ENCODE measurements around the gene CASR.

DNA sequence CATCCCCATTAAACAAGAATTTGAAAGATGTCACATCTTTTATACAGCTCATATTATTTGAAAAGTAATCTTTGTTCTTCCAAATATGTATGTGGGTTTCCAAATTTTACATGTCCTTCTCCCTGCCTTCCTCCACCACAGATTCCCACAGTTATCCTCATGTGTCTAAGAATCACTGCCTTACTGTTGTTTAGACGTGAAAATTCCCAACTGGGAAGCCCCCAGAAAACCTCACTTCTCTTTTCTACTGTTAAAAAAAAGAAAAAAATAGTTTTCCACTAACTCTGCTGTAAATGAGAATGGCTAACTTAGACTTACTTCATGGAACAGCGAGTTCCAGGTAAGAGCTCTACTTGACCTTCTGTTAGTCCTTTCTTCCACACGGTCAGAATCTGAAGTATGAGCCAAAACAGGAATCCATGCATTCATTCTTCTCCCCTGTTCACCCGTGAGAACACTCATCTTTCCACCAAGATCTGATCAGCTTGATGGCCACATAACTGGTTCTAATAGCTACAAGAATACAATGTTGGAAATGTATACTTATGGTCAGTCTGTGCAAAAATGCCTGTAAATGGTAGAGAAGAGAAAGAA lies 123.7 kb downstream of the CASR start:
- TF ChIP-seq, protein P1, sequence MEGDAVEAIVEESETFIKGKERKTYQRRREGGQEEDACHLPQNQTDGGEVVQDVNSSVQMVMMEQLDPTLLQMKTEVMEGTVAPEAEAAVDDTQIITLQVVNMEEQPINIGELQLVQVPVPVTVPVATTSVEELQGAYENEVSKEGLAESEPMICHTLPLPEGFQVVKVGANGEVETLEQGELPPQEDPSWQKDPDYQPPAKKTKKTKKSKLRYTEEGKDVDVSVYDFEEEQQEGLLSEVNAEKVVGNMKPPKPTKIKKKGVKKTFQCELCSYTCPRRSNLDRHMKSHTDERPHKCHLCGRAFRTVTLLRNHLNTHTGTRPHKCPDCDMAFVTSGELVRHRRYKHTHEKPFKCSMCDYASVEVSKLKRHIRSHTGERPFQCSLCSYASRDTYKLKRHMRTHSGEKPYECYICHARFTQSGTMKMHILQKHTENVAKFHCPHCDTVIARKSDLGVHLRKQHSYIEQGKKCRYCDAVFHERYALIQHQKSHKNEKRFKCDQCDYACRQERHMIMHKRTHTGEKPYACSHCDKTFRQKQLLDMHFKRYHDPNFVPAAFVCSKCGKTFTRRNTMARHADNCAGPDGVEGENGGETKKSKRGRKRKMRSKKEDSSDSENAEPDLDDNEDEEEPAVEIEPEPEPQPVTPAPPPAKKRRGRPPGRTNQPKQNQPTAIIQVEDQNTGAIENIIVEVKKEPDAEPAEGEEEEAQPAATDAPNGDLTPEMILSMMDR (IDR thresholded peaks at IDR 0.05): no peak
- no peak for TF ChIP-seq ZFX (IDR thresholded peaks at IDR 0.05; ENCODE audit: borderline replicate concordance)

Measured in 22Rv1 (cell line).